GM23338 (cell line): ENCODE measurements around the gene ERN1. TPM values are rescaled to one million over a fixed set of nuclear protein-coding genes. Genes with fewer than 3 reads are reported as not detected.

Experiments used
- ATAC-seq: fragments of 200-7000 bp; cut with Tn5 transposase; 3 replicates; pipeline ENCODE4 v1.9.1; 2020
- DNase-seq: peaks from one replicate; pipeline ENCODE4 v3.0.0-alpha.2; 2015; ENCODE audit warnings: low spot score
- H2AFZ ChIP-seq: fragments of 200-600 bp; sonication (generic); 2 replicates; pipeline ENCODE4 v1.8.0; 2016; ENCODE audit warnings: antibody characterized with exemption, mild to moderate bottlenecking, moderate library complexity
- H3F3A ChIP-seq: fragments of 200-600 bp; sonication (generic); replicated peaks from 2 replicates; pipeline ENCODE4 v1.8.0; 2017; ENCODE audit warnings: antibody characterized with exemption, mixed run types, low read depth
- H3K27ac ChIP-seq: fragments of 200-600 bp; sonication (generic); 2 replicates; pipeline ENCODE4 v1.6.1; 2016; ENCODE audit warnings: low read depth
- H3K27me3 ChIP-seq: fragments of 200-600 bp; sonication (generic); 2 replicates; pipeline ENCODE4 v1.8.0; 2016; ENCODE audit warnings: mild to moderate bottlenecking, mixed run types, moderate library complexity; ENCODE audit not compliant: insufficient read depth
- H3K36me3 ChIP-seq: fragments of 200-600 bp; sonication (generic); 2 replicates; pipeline ENCODE4 v1.8.0; 2016; ENCODE audit warnings: mild to moderate bottlenecking; ENCODE audit not compliant: insufficient read depth
- H3K4me1 ChIP-seq: fragments of 200-600 bp; sonication (generic); 2 replicates; pipeline ENCODE4 v1.8.0; 2016; ENCODE audit warnings: mild to moderate bottlenecking, moderate library complexity; ENCODE audit not compliant: insufficient read depth
- H3K4me2 ChIP-seq: fragments of 200-600 bp; sonication (generic); 2 replicates; pipeline ENCODE4 v1.7.1; 2017; ENCODE audit warnings: mixed run types
- H3K4me3 ChIP-seq: fragments of 200-600 bp; sonication (generic); 2 replicates; pipeline ENCODE4 v1.6.1; 2016; ENCODE audit warnings: mixed run types
- H3K79me2 ChIP-seq: fragments of 200-600 bp; sonication (generic); replicated peaks from 2 replicates; pipeline ENCODE4 v1.8.0; 2017; ENCODE audit warnings: mild to moderate bottlenecking; ENCODE audit not compliant: insufficient read depth
- H3K9me2 ChIP-seq: fragments of 200-600 bp; sonication (generic); 2 replicates; pipeline ENCODE4 v1.8.0; 2017; ENCODE audit not compliant: insufficient read depth
- H4K20me1 ChIP-seq: fragments of 200-600 bp; sonication (generic); replicated peaks from 2 replicates; pipeline ENCODE4 v1.8.0; 2017; ENCODE audit warnings: mild to moderate bottlenecking; ENCODE audit not compliant: insufficient read depth
- H3K27ac Mint-ChIP-seq: 2 replicates; pipeline ENCODE4 v1.8.0; 2020; ENCODE audit warnings: inconsistent platforms, mild to moderate bottlenecking, moderate library complexity, mixed read lengths
- H3K27me3 Mint-ChIP-seq: 3 replicates; pipeline ENCODE4 v1.8.0; 2022; ENCODE audit warnings: low read depth, mild to moderate bottlenecking, moderate library complexity, mixed read lengths, inconsistent platforms; ENCODE audit not compliant: insufficient read depth, poor library complexity
- H3K36me3 Mint-ChIP-seq: 3 replicates; pipeline ENCODE4 v1.8.0; 2021; ENCODE audit warnings: low read depth, mild to moderate bottlenecking, inconsistent platforms, moderate library complexity, mixed read lengths
- H3K4me1 Mint-ChIP-seq: 3 replicates; pipeline ENCODE4 v1.8.0; 2020; ENCODE audit warnings: mild to moderate bottlenecking, inconsistent platforms, mixed read lengths
- H3K4me3 Mint-ChIP-seq: 3 replicates; pipeline ENCODE4 v1.8.0; 2021; ENCODE audit warnings: moderate library complexity, mild to moderate bottlenecking, inconsistent platforms, mixed read lengths
- H3K9me3 Mint-ChIP-seq: 3 replicates; pipeline ENCODE4 v1.8.0; 2020; ENCODE audit warnings: moderate library complexity, mild to moderate bottlenecking, inconsistent platforms, mixed read lengths
- CREB1 ChIP-seq: fragments of 250-450 bp; sonication (Bioruptor Pico); IDR thresholded peaks from 2 replicates; pipeline ENCODE4 v1.5.0; 2020; ENCODE audit warnings: low read depth, mild to moderate bottlenecking, moderate library complexity
- EZH2 ChIP-seq: fragments of 200-600 bp; sonication (generic); IDR thresholded peaks from one replicate; pipeline ENCODE4 v1.8.0; 2017; ENCODE audit warnings: antibody characterized with exemption, mild to moderate bottlenecking, low read depth; ENCODE audit not compliant: unreplicated experiment
- EZH2phosphoT487 ChIP-seq: fragments of 200-600 bp; sonication (generic); IDR thresholded peaks from one replicate; pipeline ENCODE4 v1.8.1; 2018; ENCODE audit warnings: antibody characterized with exemption; ENCODE audit not compliant: unreplicated experiment
- JUNB ChIP-seq: IDR thresholded peaks from one replicate; pipeline ENCODE4 v1.6.1; 2016; ENCODE audit warnings: antibody characterized with exemption; ENCODE audit not compliant: unreplicated experiment
- NANOG ChIP-seq: IDR thresholded peaks from 2 replicates; pipeline ENCODE4 v1.6.1; 2016; ENCODE audit warnings: antibody characterized with exemption, borderline replicate concordance
- POLR2AphosphoS5 ChIP-seq: IDR thresholded peaks from 2 replicates; pipeline ENCODE4 v1.6.1; 2016; ENCODE audit warnings: antibody characterized with exemption, low read depth
- STAT1 ChIP-seq: IDR thresholded peaks from one replicate; pipeline ENCODE4 v1.6.1; 2016; ENCODE audit warnings: antibody characterized with exemption; ENCODE audit not compliant: unreplicated experiment
- ZNF114 ChIP-seq: fragments of 250-450 bp; sonication (Bioruptor Pico); IDR thresholded peaks from 2 replicates; pipeline ENCODE4 v1.5.0; 2020; ENCODE audit warnings: mild to moderate bottlenecking, moderate library complexity
- ZNF331 ChIP-seq: fragments of 250-450 bp; sonication (Bioruptor Pico); IDR thresholded peaks from 2 replicates; pipeline ENCODE4 v1.5.0; 2020; ENCODE audit warnings: low read depth, mild to moderate bottlenecking, moderate library complexity
- polyA plus RNA-seq: library from polyadenylated mRNA; unstranded; fragments of >200 nt; fragmentation: Nextera tagmentation; extraction: Ambion mirVana; gene quantifications from 2 replicates; pipeline ENCODE4 v1.2.1, GENCODE V29; 2016
- total RNA-seq: library from RNA; depleted of rRNA; stranded (reverse); fragments of >200 nt; shearing (Covaris generic); gene quantifications from 2 replicates; pipeline ENCODE4 v1.2.3, GENCODE V29; 2014
- TF ChIP-seq, protein P1 (sequence below): fragments of 250-450 bp; sonication (Bioruptor Pico); IDR thresholded peaks from 2 replicates; pipeline ENCODE4 v1.5.0; 2020; ENCODE audit warnings: mild to moderate bottlenecking, moderate library complexity
- TF ChIP-seq, protein P2 (sequence below): IDR thresholded peaks from one replicate; pipeline ENCODE4 v1.6.1; 2018; ENCODE audit warnings: antibody characterized with exemption; ENCODE audit not compliant: unreplicated experiment
- TF ChIP-seq, protein P3 (sequence below): IDR thresholded peaks from 2 replicates; pipeline ENCODE4 v1.6.1; 2016; ENCODE audit warnings: antibody characterized with exemption
- TF ChIP-seq, protein P4 (sequence below), 2 experiments: fragments of 200-600 bp in 1 of 2; sonication (generic) in 1 of 2; conservative IDR thresholded peaks; 2 replicates each; pipeline versions ENCODE4 v1.5.1 to v1.6.1; 2016 to 2017; ENCODE audit warnings: antibody characterized with exemption in 2 of 2, low read depth in 2 of 2, mild to moderate bottlenecking in 2 of 2, moderate library complexity in 1 of 2

Gene ERN1
- total and polyA plus RNA-seq, 2 experiments from 2014 or later: 5.9 to 7.5 TPM

DNA sequence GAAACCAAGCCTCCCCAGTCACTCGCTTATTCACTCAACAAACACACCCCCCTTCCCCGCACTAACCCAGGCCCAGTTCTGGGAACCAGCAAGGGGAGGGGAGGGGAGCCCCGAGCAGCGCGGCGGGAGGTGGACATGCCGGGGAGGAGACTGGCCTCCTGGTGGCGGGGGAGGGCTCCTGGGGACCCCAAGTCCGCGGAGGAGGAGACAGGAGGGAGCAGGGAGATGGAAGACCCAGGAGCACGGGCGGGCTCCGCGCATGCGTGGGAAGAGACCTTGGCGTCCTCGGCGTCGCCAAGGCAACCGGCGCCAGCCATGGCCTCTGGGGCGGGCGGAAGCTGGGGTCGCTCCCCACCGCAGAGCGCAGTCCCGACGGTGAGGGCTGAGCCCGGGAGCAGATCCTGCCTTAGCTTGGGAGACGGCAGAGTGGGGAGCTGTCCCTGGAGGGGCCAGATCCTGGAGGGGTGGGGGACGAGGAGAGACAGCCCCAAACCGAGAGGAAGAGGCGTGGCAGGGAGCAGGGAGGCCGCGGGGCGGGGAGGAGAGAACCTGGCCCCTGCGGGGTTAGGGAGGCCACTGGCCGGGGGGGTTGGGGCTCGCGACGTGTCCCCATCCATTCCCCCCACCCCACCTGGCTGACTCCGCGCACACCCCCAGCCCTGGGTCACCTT lies 131.8 kb downstream of the ERN1 start, which contains the start of gene PRR29:
TSS of gene PRR29 (plus strand) at position 302 of the 671 bp plus-strand sequence. CDS start at position 316, 14 bp downstream.
- no peaks in the 10 kb centered on the region; the same call in 2 of the 3 replicates for H3K36me3 Mint-ChIP-seq
- Histone ChIP-seq H3F3A (no peaks in the 10 kb centered on the region), H3K9me2 (no peaks in the 10 kb centered on the region), H3K4me3 (peak within 1 kb of the TSS; percentile 98), H3K36me3 (no peaks in the 10 kb centered on the region), H3K27me3 (peaks cover 22% of the 10 kb centered on the region), H4K20me1 (no peaks in the 10 kb centered on the region), H2AFZ (peak within 1 kb of the TSS; percentile 100), H3K79me2 (no peaks in the 10 kb centered on the region), H3K4me1 (peaks cover 10% of the 10 kb centered on the region), H3K27ac (no peak within 1 kb of the TSS), H3K4me2 (peak within 1 kb of the TSS; percentile 97)
- TF ChIP-seq EZH2phosphoT487: no peak
- no peak for TF ChIP-seq ZNF331 (CRISPR knock-in tag)
- TF ChIP-seq, protein P1, sequence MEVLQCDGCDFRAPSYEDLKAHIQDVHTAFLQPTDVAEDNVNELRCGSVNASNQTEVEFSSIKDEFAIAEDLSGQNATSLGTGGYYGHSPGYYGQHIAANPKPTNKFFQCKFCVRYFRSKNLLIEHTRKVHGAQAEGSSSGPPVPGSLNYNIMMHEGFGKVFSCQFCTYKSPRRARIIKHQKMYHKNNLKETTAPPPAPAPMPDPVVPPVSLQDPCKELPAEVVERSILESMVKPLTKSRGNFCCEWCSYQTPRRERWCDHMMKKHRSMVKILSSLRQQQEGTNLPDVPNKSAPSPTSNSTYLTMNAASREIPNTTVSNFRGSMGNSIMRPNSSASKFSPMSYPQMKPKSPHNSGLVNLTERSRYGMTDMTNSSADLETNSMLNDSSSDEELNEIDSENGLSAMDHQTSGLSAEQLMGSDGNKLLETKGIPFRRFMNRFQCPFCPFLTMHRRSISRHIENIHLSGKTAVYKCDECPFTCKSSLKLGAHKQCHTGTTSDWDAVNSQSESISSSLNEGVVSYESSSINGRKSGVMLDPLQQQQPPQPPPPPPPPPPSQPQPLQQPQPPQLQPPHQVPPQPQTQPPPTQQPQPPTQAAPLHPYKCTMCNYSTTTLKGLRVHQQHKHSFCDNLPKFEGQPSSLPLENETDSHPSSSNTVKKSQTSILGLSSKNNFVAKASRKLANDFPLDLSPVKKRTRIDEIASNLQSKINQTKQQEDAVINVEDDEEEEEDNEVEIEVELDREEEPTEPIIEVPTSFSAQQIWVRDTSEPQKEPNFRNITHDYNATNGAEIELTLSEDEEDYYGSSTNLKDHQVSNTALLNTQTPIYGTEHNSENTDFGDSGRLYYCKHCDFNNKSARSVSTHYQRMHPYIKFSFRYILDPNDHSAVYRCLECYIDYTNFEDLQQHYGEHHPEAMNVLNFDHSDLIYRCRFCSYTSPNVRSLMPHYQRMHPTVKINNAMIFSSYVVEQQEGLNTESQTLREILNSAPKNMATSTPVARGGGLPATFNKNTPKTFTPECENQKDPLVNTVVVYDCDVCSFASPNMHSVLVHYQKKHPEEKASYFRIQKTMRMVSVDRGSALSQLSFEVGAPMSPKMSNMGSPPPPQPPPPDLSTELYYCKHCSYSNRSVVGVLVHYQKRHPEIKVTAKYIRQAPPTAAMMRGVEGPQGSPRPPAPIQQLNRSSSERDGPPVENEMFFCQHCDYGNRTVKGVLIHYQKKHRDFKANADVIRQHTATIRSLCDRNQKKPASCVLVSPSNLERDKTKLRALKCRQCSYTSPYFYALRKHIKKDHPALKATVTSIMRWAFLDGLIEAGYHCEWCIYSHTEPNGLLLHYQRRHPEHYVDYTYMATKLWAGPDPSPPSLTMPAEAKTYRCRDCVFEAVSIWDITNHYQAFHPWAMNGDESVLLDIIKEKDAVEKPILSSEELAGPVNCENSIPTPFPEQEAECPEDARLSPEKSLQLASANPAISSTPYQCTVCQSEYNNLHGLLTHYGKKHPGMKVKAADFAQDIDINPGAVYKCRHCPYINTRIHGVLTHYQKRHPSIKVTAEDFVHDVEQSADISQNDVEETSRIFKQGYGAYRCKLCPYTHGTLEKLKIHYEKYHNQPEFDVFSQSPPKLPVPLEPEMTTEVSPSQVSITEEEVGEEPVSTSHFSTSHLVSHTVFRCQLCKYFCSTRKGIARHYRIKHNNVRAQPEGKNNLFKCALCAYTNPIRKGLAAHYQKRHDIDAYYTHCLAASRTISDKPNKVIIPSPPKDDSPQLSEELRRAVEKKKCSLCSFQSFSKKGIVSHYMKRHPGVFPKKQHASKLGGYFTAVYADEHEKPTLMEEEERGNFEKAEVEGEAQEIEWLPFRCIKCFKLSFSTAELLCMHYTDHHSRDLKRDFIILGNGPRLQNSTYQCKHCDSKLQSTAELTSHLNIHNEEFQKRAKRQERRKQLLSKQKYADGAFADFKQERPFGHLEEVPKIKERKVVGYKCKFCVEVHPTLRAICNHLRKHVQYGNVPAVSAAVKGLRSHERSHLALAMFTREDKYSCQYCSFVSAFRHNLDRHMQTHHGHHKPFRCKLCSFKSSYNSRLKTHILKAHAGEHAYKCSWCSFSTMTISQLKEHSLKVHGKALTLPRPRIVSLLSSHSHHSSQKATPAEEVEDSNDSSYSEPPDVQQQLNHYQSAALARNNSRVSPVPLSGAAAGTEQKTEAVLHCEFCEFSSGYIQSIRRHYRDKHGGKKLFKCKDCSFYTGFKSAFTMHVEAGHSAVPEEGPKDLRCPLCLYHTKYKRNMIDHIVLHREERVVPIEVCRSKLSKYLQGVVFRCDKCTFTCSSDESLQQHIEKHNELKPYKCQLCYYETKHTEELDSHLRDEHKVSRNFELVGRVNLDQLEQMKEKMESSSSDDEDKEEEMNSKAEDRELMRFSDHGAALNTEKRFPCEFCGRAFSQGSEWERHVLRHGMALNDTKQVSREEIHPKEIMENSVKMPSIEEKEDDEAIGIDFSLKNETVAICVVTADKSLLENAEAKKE (CRISPR knock-in tag): no peak
- TF ChIP-seq, protein P2, sequence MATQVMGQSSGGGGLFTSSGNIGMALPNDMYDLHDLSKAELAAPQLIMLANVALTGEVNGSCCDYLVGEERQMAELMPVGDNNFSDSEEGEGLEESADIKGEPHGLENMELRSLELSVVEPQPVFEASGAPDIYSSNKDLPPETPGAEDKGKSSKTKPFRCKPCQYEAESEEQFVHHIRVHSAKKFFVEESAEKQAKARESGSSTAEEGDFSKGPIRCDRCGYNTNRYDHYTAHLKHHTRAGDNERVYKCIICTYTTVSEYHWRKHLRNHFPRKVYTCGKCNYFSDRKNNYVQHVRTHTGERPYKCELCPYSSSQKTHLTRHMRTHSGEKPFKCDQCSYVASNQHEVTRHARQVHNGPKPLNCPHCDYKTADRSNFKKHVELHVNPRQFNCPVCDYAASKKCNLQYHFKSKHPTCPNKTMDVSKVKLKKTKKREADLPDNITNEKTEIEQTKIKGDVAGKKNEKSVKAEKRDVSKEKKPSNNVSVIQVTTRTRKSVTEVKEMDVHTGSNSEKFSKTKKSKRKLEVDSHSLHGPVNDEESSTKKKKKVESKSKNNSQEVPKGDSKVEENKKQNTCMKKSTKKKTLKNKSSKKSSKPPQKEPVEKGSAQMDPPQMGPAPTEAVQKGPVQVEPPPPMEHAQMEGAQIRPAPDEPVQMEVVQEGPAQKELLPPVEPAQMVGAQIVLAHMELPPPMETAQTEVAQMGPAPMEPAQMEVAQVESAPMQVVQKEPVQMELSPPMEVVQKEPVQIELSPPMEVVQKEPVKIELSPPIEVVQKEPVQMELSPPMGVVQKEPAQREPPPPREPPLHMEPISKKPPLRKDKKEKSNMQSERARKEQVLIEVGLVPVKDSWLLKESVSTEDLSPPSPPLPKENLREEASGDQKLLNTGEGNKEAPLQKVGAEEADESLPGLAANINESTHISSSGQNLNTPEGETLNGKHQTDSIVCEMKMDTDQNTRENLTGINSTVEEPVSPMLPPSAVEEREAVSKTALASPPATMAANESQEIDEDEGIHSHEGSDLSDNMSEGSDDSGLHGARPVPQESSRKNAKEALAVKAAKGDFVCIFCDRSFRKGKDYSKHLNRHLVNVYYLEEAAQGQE: no peak
- TF ChIP-seq EZH2: no peak
- no peak for TF ChIP-seq JUNB
- no peak for TF ChIP-seq NANOG
- TF ChIP-seq, protein P3, sequence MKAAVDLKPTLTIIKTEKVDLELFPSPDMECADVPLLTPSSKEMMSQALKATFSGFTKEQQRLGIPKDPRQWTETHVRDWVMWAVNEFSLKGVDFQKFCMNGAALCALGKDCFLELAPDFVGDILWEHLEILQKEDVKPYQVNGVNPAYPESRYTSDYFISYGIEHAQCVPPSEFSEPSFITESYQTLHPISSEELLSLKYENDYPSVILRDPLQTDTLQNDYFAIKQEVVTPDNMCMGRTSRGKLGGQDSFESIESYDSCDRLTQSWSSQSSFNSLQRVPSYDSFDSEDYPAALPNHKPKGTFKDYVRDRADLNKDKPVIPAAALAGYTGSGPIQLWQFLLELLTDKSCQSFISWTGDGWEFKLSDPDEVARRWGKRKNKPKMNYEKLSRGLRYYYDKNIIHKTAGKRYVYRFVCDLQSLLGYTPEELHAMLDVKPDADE: no peak
- TF ChIP-seq CREB1 (CRISPR knock-in tag): no peak
- TF ChIP-seq, protein P4, sequence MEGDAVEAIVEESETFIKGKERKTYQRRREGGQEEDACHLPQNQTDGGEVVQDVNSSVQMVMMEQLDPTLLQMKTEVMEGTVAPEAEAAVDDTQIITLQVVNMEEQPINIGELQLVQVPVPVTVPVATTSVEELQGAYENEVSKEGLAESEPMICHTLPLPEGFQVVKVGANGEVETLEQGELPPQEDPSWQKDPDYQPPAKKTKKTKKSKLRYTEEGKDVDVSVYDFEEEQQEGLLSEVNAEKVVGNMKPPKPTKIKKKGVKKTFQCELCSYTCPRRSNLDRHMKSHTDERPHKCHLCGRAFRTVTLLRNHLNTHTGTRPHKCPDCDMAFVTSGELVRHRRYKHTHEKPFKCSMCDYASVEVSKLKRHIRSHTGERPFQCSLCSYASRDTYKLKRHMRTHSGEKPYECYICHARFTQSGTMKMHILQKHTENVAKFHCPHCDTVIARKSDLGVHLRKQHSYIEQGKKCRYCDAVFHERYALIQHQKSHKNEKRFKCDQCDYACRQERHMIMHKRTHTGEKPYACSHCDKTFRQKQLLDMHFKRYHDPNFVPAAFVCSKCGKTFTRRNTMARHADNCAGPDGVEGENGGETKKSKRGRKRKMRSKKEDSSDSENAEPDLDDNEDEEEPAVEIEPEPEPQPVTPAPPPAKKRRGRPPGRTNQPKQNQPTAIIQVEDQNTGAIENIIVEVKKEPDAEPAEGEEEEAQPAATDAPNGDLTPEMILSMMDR (conservative IDR thresholded peaks at IDR 0.05; ENCODE audit: low read depth in 2 of 2): no peak
- no peak for TF ChIP-seq POLR2AphosphoS5
- TF ChIP-seq STAT1: no peak
- TF ChIP-seq ZNF114 (CRISPR knock-in tag): no peak
- no peak within 1 kb of the TSS for H3K27ac Mint-ChIP-seq
- no peaks in the 10 kb centered on the region; the same call in 2 of the 3 replicates for H3K9me3 Mint-ChIP-seq
- ATAC-seq: peak; percentile 86
- H3K4me3 Mint-ChIP-seq: peak within 1 kb of the TSS; percentile 84
- H3K4me1 Mint-ChIP-seq: peaks cover 18% of the 10 kb centered on the region
- DNase-seq: peak; percentile 92
- peaks cover 22% of the 10 kb centered on the region for H3K27me3 Mint-ChIP-seq
